OCI-LY7 (cell line): Measurements from ENCODE around the gene SUV39H1. TPM values are rescaled to one million over a fixed set of nuclear protein-coding genes. Genes with fewer than 3 reads are reported as not detected.

ENCODE experiments used
- BruUV-seq: library from RNA; stranded (reverse); fragments of 400-500 nt; replicated peaks from 2 replicates; lab custom pipeline; 2021; lab: Mats Ljungman, UMichigan
- CTCF ChIA-PET: fragments of 300-600 bp; sonication (Branson Sonifier 250); formaldehyde crosslinking; loops from one replicate; lab custom pipeline; 2022; ENCODE audit warnings: antibody characterized with exemption; ENCODE audit not compliant: unreplicated experiment; lab: Charles Lee
- POLR2A ChIA-PET: fragments of 300-600 bp; sonication (Branson Sonifier 250); formaldehyde crosslinking; loops from one replicate; lab custom pipeline; 2022; ENCODE audit warnings: antibody characterized with exemption; lab: Charles Lee
- DNase-seq: peaks from one replicate; pipeline ENCODE4 v3.0.0-alpha.2; 2015; ENCODE audit warnings: low spot score
- H2AFZ ChIP-seq: fragments of 200-600 bp; sonication (generic), shearing (Covaris generic); 2 replicates; pipeline ENCODE4 v1.6.1; 2014; ENCODE audit warnings: mild to moderate bottlenecking, antibody characterized with exemption, low read length, moderate library complexity
- H3K27ac ChIP-seq: fragments of 200-600 bp; sonication (generic); 2 replicates; pipeline ENCODE4 v1.5.1; 2014; ENCODE audit warnings: mixed run types, low read depth, mild to moderate bottlenecking, moderate library complexity, low read length, inconsistent platforms; ENCODE audit not compliant: poor library complexity, severe bottlenecking
- H3K36me3 ChIP-seq: fragments of 200-600 bp; sonication (generic); 2 replicates; pipeline ENCODE4 v1.6.1; 2014; ENCODE audit warnings: mild to moderate bottlenecking, antibody characterized with exemption, low read length, moderate library complexity, mixed read lengths; ENCODE audit not compliant: insufficient read depth
- H3K4me1 ChIP-seq: fragments of 200-600 bp; sonication (generic); 2 replicates; pipeline ENCODE4 v1.5.1; 2014; ENCODE audit warnings: mild to moderate bottlenecking, low read length; ENCODE audit not compliant: insufficient read depth, poor library complexity, severe bottlenecking
- H3K4me2 ChIP-seq: fragments of 200-600 bp; sonication (generic); 2 replicates; pipeline ENCODE4 v1.6.1; 2014; ENCODE audit warnings: mild to moderate bottlenecking, low read length
- H3K4me3 ChIP-seq: fragments of 200-600 bp; sonication (generic); 2 replicates; pipeline ENCODE4 v1.5.1; 2014; ENCODE audit warnings: mild to moderate bottlenecking, low read depth, low read length; ENCODE audit not compliant: poor library complexity, severe bottlenecking
- H3K79me2 ChIP-seq: fragments of 200-600 bp; sonication (generic); 2 replicates; pipeline ENCODE4 v1.6.1; 2016; ENCODE audit warnings: low read depth, mild to moderate bottlenecking, low read length, moderate library complexity, mixed read lengths; ENCODE audit not compliant: insufficient read depth
- H3K9me2 ChIP-seq: fragments of 200-600 bp; sonication (generic); 2 replicates; pipeline ENCODE4 v1.6.1; 2016; ENCODE audit warnings: mild to moderate bottlenecking, low read length, mixed read lengths; ENCODE audit not compliant: insufficient read depth
- H3K9me3 ChIP-seq: fragments of 200-600 bp; sonication (generic); 2 replicates; pipeline ENCODE4 v1.6.1; 2014; ENCODE audit warnings: mild to moderate bottlenecking, mixed run types, low read length, mixed read lengths
- H4K20me1 ChIP-seq: fragments of 200-600 bp; sonication (generic); 2 replicates; pipeline ENCODE4 v1.6.1; 2014; ENCODE audit warnings: mild to moderate bottlenecking, antibody characterized with exemption, low read length, moderate library complexity, mixed read lengths; ENCODE audit not compliant: insufficient read depth
- CTCF ChIP-seq: fragments of 200-600 bp; sonication (generic); conservative IDR thresholded peaks from 2 replicates; pipeline ENCODE4 v1.5.1; 2014; ENCODE audit warnings: mild to moderate bottlenecking, antibody characterized with exemption, low read length, moderate library complexity, mixed read lengths
- EZH2phosphoT487 ChIP-seq: fragments of 200-600 bp; sonication (generic); IDR thresholded peaks from 2 replicates; pipeline ENCODE4 v1.6.1; 2018; ENCODE audit warnings: low read depth, borderline replicate concordance, mild to moderate bottlenecking, mixed run types, antibody characterized with exemption, low read length, moderate library complexity, mixed read lengths
- intact Hi-C: fragments of 100-400 bp; cut with micrococcal nuclease; formaldehyde crosslinking; loops from one replicate; pipeline ENCODE4 v1.10.0; 2022; ENCODE audit not compliant: unreplicated experiment
- total RNA-seq, 2 experiments: library from RNA; depleted of rRNA in 1 of 2; stranded (reverse); fragments of >200 nt in 1 of 2; shearing (Covaris generic) in 1 of 2; gene quantifications; 2 replicates each; pipeline ENCODE4 v1.2.3, GENCODE V29; 2014 to 2022

The SUV39H1 gene
- total RNA-seq, 2 experiments from 2014 or later = 27.0 to 34.2 TPM

DNA sequence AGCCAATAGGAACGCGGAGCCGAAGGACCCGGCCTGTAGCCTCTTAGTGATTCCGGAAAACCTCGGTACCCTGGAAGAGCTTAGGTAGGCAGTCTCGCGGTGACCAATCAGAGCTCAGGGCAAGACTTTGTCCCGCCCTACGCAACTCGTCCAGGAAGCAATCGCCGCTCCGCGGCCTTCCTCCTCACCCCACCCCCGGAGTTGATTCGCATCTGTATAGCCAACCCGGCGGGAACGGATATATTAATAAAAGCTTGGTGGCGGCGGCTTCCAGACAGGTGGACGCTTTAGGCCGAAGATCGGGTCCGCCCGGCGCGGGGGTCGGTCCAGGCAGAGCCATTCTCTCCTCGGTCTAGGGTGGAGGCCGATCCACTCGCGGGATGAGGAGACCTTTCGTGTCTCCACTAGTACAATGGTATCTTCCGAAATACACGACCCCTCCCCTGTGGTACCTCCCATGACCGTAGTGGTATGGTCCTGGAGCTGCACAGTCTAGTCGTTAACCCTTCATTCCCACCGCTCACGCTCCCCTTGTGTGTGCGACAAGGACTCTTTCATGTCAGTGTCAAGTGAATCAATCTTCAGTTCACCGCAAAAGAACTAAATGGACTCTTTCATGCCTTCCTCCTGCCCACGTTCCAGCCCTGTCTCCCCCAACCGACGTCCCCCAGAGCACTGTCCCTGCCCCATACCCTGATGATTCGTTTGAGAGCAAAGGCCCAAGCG is 40.8 kb downstream of the SUV39H1 start:
- H3K4me1 ChIP-seq = peaks cover 10% of the 10 kb centered on the region
- H3K36me3 ChIP-seq = no peaks in the 10 kb centered on the region
- no peaks in the 10 kb centered on the region for H4K20me1 ChIP-seq
- peak; percentile 98 for DNase-seq
- ChIA-PET POLR2A (interaction anchor here (0.7 to 1.7 kb wide), 5 partner anchors 9 to 532 kb away, joined by 3 to 7 read pairs (median 3); no protein-coding TSS in a partner anchor), CTCF (interaction anchor here (0.6 kb wide), 1 partner anchor 89 kb away, joined by 3 read pairs; no protein-coding TSS in a partner anchor)
- H3K27ac ChIP-seq = peak overlapping the region; percentile 92
- intact Hi-C loops = loop anchor here (5.0 kb wide), 2 partner anchors 65 to 220 kb away; partner anchors contain the start of genes HDAC6 and OTUD5
- H3K9me2 ChIP-seq = no peaks in the 10 kb centered on the region
- TF ChIP-seq EZH2phosphoT487 = no peak
- no peak for TF ChIP-seq CTCF
- BruUV-seq = TSS peak; percentile 95
- H3K9me3 ChIP-seq = no peaks in the 10 kb centered on the region
- peaks cover 7% of the 10 kb centered on the region; the same call in 1 of the 2 replicates for H3K79me2 ChIP-seq
- H3K4me3 ChIP-seq = peak overlapping the region; percentile 73
- H2AFZ ChIP-seq = peak overlapping the region; percentile 82; the same call in 1 of the 2 replicates
- peak overlapping the region; percentile 99 for H3K4me2 ChIP-seq

GRCh38 chrX:48737940-48738339 is 41.4 kb downstream of the SUV39H1 start:
- BruUV-seq = no TSS peak
- CTCF ChIA-PET = no interaction called here
- H2AFZ ChIP-seq = peak overlapping the region; percentile 82; the same call in 1 of the 2 replicates

More at GRCh38 chrX:48737940-48738339, 41.4 kb downstream of the SUV39H1 start:
- H3K9me2 ChIP-seq = no peaks in the 10 kb centered on the region
- H3K36me3 ChIP-seq = no peaks in the 10 kb centered on the region
- TF ChIP-seq CTCF (no peak), EZH2phosphoT487 (no peak)
- H3K27ac ChIP-seq = peak overlapping the region; percentile 92
- POLR2A ChIA-PET = interaction anchor here (0.6 to 1.4 kb wide), 2 partner anchors 9 to 67 kb away, joined by 3 read pairs; no protein-coding TSS in a partner anchor
- H3K9me3 ChIP-seq = no peaks in the 10 kb centered on the region
- H3K4me3 ChIP-seq = peak overlapping the region; percentile 73
- peak; percentile 3 for DNase-seq
- peaks cover 7% of the 10 kb centered on the region; the same call in 1 of the 2 replicates for H3K79me2 ChIP-seq
- H3K4me2 ChIP-seq = peak overlapping the region; percentile 99
- H4K20me1 ChIP-seq = no peaks in the 10 kb centered on the region
- intact Hi-C loops = loop anchor here (5.0 kb wide), 2 partner anchors 64 to 219 kb away; partner anchors contain the start of genes HDAC6 and OTUD5
- H3K4me1 ChIP-seq = peaks cover 10% of the 10 kb centered on the region
